Hematopoietic multipotent progenitor cell treated with erythropoietin and hydrocortisone succinate and interleukin-3 and kit ligand, for 4 days (in vitro differentiated cells): ENCODE measurements around the gene GPR37.

Experiments
- DNase-seq: peaks from one replicate; pipeline ENCODE4 v3.0.0-alpha.2; 2015

The GPR37 gene

GRCh38 chr7:124723012-124723411, 42.6 kb downstream of the GPR37 start:
- DNase-seq: no peak

GRCh38 chr7:124722292-124722691, 43.3 kb downstream of the GPR37 start:
- no peak for DNase-seq

GRCh38 chr7:124720195-124720594, 45.4 kb downstream of the GPR37 start:
- DNase-seq: no peak

- DNase-seq: no peak
These were observed 47.4 kb downstream of the GPR37 start for GRCh38 chr7:124718032-124718766.

- no peak for DNase-seq
These were observed 48.7 kb downstream of the GPR37 start for GRCh38 chr7:124716894-124717293.

- no peak for DNase-seq
These were observed 52.5 kb downstream of the GPR37 start for GRCh38 chr7:124713086-124713485.

GRCh38 chr7:124712017-124712416, 53.6 kb downstream of the GPR37 start:
- no peak for DNase-seq

GRCh38 chr7:124702385-124702784, 63.2 kb downstream of the GPR37 start:
- no peak for DNase-seq

- DNase-seq: no peak
These were observed 63.6 kb downstream of the GPR37 start for GRCh38 chr7:124701955-124702354.

GRCh38 chr7:124700655-124701054, 64.9 kb downstream of the GPR37 start:
- no peak for DNase-seq

GRCh38 chr7:124698964-124699363, 66.6 kb downstream of the GPR37 start:
- DNase-seq: peak; percentile 1

- DNase-seq: no peak
These were observed 67.8 kb downstream of the GPR37 start for GRCh38 chr7:124697746-124698145.
